MM.1S (cell line): ENCODE results near the gene GPATCH8.

Experiments
- DNase-seq: peaks from one replicate; pipeline ENCODE4 v3.0.0-alpha.2; 2015
- H2AFZ ChIP-seq: fragments of 300-600 bp; sonication (generic); 2 replicates; pipeline ENCODE4 v1.6.0; 2016; ENCODE audit warnings: antibody characterized with exemption, low read length
- H3F3A ChIP-seq: fragments of 300-600 bp; sonication (generic); 2 replicates; pipeline ENCODE4 v1.6.1; 2016; ENCODE audit warnings: mild to moderate bottlenecking, antibody characterized with exemption, low read length, moderate library complexity, mixed read lengths; ENCODE audit not compliant: insufficient read depth
- H3K27ac ChIP-seq: fragments of 300-600 bp; sonication (generic); 2 replicates; pipeline ENCODE4 v1.5.1; 2016; ENCODE audit warnings: mild to moderate bottlenecking, low read length
- H3K27me3 ChIP-seq: fragments of 300-600 bp; sonication (generic); replicated peaks from 2 replicates; pipeline ENCODE4 v1.6.0; 2016; ENCODE audit warnings: low read length; ENCODE audit not compliant: insufficient read depth
- H3K36me3 ChIP-seq: fragments of 300-600 bp; sonication (generic); replicated peaks from 2 replicates; pipeline ENCODE4 v1.6.1; 2016; ENCODE audit warnings: mild to moderate bottlenecking, low read length, mixed read lengths; ENCODE audit not compliant: insufficient read depth
- H3K4me1 ChIP-seq: fragments of 300-600 bp; sonication (generic); 2 replicates; pipeline ENCODE4 v1.6.1; 2016; ENCODE audit warnings: low read length, mixed read lengths
- H3K4me2 ChIP-seq: fragments of 300-600 bp; sonication (generic); 2 replicates; pipeline ENCODE4 v1.6.0; 2016; ENCODE audit warnings: low read depth, low read length
- H3K4me3 ChIP-seq: fragments of 300-600 bp; sonication (generic); 2 replicates; pipeline ENCODE4 v1.5.1; 2016; ENCODE audit warnings: low read length, mixed read lengths
- H3K79me2 ChIP-seq: fragments of 300-600 bp; sonication (generic); 2 replicates; pipeline ENCODE4 v1.6.1; 2016; ENCODE audit warnings: mixed run types, low read length, mixed read lengths
- H3K9ac ChIP-seq: fragments of 300-600 bp; sonication (generic); 2 replicates; pipeline ENCODE4 v1.6.1; 2016; ENCODE audit warnings: low read length, mixed read lengths
- H3K9me2 ChIP-seq: fragments of 300-600 bp; sonication (generic); replicated peaks from 2 replicates; pipeline ENCODE4 v1.6.1; 2016; ENCODE audit warnings: mild to moderate bottlenecking, low read length, mixed read lengths; ENCODE audit not compliant: insufficient read depth
- H3K9me3 ChIP-seq: fragments of 300-600 bp; sonication (generic); replicated peaks from 2 replicates; pipeline ENCODE4 v1.6.1; 2016; ENCODE audit warnings: mild to moderate bottlenecking, low read length, mixed read lengths; ENCODE audit not compliant: insufficient read depth
- H4K20me1 ChIP-seq: fragments of 300-600 bp; sonication (generic); 2 replicates; pipeline ENCODE4 v1.6.1; 2016; ENCODE audit warnings: mild to moderate bottlenecking, low read length, moderate library complexity, mixed read lengths; ENCODE audit not compliant: insufficient read depth
- EZH2 ChIP-seq: fragments of 300-600 bp; sonication (generic); optimal IDR thresholded peaks from 2 replicates; pipeline ENCODE3; 2017; ENCODE audit warnings: low read depth, mild to moderate bottlenecking, antibody characterized with exemption, low read length, mixed read lengths
- EZH2phosphoT487 ChIP-seq: fragments of 300-600 bp; sonication (generic); IDR thresholded peaks from 2 replicates; pipeline ENCODE4 v1.6.1; 2018; ENCODE audit warnings: antibody characterized with exemption, low read length
- TF ChIP-seq, protein P1 (sequence below): fragments of 300-600 bp; sonication (generic); IDR thresholded peaks from 2 replicates; pipeline ENCODE4 v1.5.1; 2016; ENCODE audit warnings: antibody characterized with exemption, low read length, mixed read lengths

GPATCH8 gene

GRCh38 chr17:44543905-44544523 lies 40.8 kb upstream of the GPATCH8 start:
- Histone ChIP-seq H3K27me3 (no peaks in the 10 kb centered on the region), H4K20me1 (no peaks in the 10 kb centered on the region), H3K4me1 (peaks cover 6% of the 10 kb centered on the region), H3F3A (no peaks in the 10 kb centered on the region), H3K36me3 (no peaks in the 10 kb centered on the region), H3K9me2 (no peaks in the 10 kb centered on the region), H3K9me3 (no peaks in the 10 kb centered on the region), H3K27ac (no peak overlapping the region), H2AFZ (no peak overlapping the region), H3K79me2 (no peaks in the 10 kb centered on the region), H3K4me2 (no peak overlapping the region), H3K4me3 (no peak overlapping the region), H3K9ac (no peak overlapping the region)
- TF ChIP-seq EZH2phosphoT487 (no peak), EZH2 (no peak)
- TF ChIP-seq, protein P1, sequence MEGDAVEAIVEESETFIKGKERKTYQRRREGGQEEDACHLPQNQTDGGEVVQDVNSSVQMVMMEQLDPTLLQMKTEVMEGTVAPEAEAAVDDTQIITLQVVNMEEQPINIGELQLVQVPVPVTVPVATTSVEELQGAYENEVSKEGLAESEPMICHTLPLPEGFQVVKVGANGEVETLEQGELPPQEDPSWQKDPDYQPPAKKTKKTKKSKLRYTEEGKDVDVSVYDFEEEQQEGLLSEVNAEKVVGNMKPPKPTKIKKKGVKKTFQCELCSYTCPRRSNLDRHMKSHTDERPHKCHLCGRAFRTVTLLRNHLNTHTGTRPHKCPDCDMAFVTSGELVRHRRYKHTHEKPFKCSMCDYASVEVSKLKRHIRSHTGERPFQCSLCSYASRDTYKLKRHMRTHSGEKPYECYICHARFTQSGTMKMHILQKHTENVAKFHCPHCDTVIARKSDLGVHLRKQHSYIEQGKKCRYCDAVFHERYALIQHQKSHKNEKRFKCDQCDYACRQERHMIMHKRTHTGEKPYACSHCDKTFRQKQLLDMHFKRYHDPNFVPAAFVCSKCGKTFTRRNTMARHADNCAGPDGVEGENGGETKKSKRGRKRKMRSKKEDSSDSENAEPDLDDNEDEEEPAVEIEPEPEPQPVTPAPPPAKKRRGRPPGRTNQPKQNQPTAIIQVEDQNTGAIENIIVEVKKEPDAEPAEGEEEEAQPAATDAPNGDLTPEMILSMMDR = no peak
- no peak for DNase-seq

- no peaks in the 10 kb centered on the region for H3K79me2 ChIP-seq
- no peak for DNase-seq
- H3K36me3 ChIP-seq = no peaks in the 10 kb centered on the region
- no peaks in the 10 kb centered on the region for H3K9me2 ChIP-seq
- no peak overlapping the region for H3K4me2 ChIP-seq
- no peak overlapping the region for H3K9ac ChIP-seq
- H3F3A ChIP-seq = no peaks in the 10 kb centered on the region
- no peak overlapping the region for H3K27ac ChIP-seq
- no peaks in the 10 kb centered on the region for H3K9me3 ChIP-seq
- no peak overlapping the region for H2AFZ ChIP-seq
- TF ChIP-seq, protein P1 = no peak
- TF ChIP-seq EZH2 (no peak), EZH2phosphoT487 (no peak)
- H4K20me1 ChIP-seq = no peaks in the 10 kb centered on the region
- peaks cover 6% of the 10 kb centered on the region for H3K4me1 ChIP-seq
- peaks cover 3% of the 10 kb centered on the region; the same call in 1 of the 2 replicates for H3K27me3 ChIP-seq
- no peak overlapping the region for H3K4me3 ChIP-seq
Observed at GRCh38 chr17:44543213-44543904, 40.2 kb upstream of the GPATCH8 start.

DNA sequence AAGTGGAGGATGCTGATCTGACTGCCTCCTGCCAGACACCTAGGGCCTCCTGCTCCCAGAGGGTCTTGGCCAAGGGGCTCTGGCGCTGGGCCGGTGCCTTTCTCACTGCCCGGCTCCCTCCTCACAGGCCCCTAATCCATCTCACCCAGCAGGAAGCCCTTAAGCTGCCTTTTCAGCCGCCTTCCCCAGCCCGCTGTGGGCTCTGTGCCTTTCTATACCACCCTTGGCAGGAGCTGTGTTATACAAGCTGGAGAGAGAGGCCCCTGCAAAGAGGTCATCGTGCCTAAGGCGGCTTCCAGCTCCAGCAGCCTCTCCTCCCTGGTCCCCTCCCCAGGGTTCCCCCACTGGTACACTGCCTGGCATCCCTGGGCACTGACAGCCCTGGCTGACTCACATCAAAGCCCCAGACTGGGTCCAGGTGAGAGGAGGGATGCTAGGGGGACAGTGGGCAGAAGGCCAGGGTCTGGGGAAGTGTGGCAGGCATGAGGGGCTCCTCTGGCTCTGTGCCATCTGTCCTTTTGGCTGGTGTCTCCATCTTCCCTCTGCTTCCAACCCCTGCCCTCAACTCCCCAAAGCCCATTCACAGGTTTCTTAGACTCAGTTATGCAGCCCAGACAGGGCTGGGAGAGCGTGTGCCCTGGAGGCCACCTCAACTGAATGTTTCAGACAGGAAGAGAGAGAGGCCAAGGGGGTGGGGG lies 38.8 kb upstream of the GPATCH8 start:
- no peaks in the 10 kb centered on the region for H4K20me1 ChIP-seq
- no peaks in the 10 kb centered on the region for H3K36me3 ChIP-seq
- peaks cover 6% of the 10 kb centered on the region; the same call in 1 of the 2 replicates for H3K27me3 ChIP-seq
- no peaks in the 10 kb centered on the region for H3K79me2 ChIP-seq
- no peak overlapping the region for H2AFZ ChIP-seq
- no peak overlapping the region for H3K4me2 ChIP-seq
- no peak overlapping the region for H3K9ac ChIP-seq
- H3K9me2 ChIP-seq = no peaks in the 10 kb centered on the region
- no peak for TF ChIP-seq EZH2phosphoT487
- no peak for TF ChIP-seq EZH2
- TF ChIP-seq, protein P1 = no peak
- no peaks in the 10 kb centered on the region for H3F3A ChIP-seq
- no peaks in the 10 kb centered on the region for H3K9me3 ChIP-seq
- H3K4me1 ChIP-seq = peaks cover 6% of the 10 kb centered on the region
- DNase-seq = no peak
- H3K27ac ChIP-seq = no peak overlapping the region
- no peak overlapping the region for H3K4me3 ChIP-seq
